Measurements from ENCODE around the gene DDX52. TPM values are rescaled to one million over a fixed set of nuclear protein-coding genes. Genes with fewer than 3 reads are reported as not detected.

The DDX52 gene
- total and polyA plus RNA-seq, 9 of the 15 experiments (the other 6 are each of a cell fraction or from before 2014, with no cell fraction given) = 19.1 to 50.5 (median 34.8) TPM

DNA sequence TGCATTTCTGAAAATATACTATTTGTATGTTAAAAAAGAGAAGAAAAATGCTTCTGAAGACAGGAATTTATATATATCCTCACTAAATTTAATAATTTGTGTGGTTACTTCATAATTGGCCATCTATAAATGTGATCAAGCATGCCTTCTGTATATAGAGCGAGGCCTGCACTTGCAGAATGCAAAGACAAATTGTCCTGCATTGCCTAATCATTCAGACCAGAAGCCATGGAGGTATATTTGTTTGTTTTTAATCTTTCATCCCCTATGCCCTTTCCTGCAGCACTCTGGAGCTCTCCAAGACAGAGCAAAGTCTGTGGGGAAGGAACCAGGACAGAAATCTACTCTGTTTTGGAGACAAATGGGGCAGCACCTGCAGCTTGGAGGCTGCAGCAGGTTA is 23.8 kb upstream of the DDX52 start:
- H3K27ac ChIP-seq (ENCODE audit: extremely low read depth, low read depth, low read length) = no peak overlapping the region
- no peaks in the 10 kb centered on the region for H3K36me3 ChIP-seq (ENCODE audit: control insufficient read depth, insufficient read depth, low read length)
- H3K79me2 ChIP-seq (ENCODE audit: control insufficient read depth, insufficient read depth, low read length) = no peaks in the 10 kb centered on the region
- H3K9me1 ChIP-seq (ENCODE audit: control insufficient read depth, insufficient read depth, low read length) = no peaks in the 10 kb centered on the region
- H2AFZ ChIP-seq (ENCODE audit: low read depth, low read length) = no peak overlapping the region
- H3K27me3 ChIP-seq (ENCODE audit: control insufficient read depth in 2 of 2, insufficient read depth in 2 of 2, low read length in 2 of 2) = peaks cover 29 to 32% of the 10 kb centered on the region in 2 experiments
- ChIA-PET POLR2A (interaction anchor here (0.6 kb wide), 1 partner anchor 80 kb away, joined by 3 read pairs; no protein-coding TSS in a partner anchor), CTCF (ENCODE audit: low intra/inter-chr PET ratio) (no interaction called here)
- intact Hi-C loops (cut with micrococcal nuclease) = no loop called here
- 0% methylated on average over 1 of the region's 1 CpG for WGBS (ENCODE audit: insufficient coverage, low coverage, missing lambda C conversion rate)
- no peak overlapping the region for H3K9ac ChIP-seq (ENCODE audit: insufficient read depth in 1 of 2, low read depth in 2 of 2, low read length in 2 of 2)
- ATAC-seq = no peak
- FAIRE-seq = no peak
- H4K20me1 ChIP-seq (replicated peaks; ENCODE audit: control insufficient read depth, insufficient read depth, low read length) = no peaks in the 10 kb centered on the region
- in situ Hi-C loops (cut with MboI) = no loop called here
- H3K4me2 ChIP-seq (ENCODE audit: insufficient read depth, low read length) = no peak overlapping the region
- H3K4me1 ChIP-seq (replicated peaks in 1 of 2; ENCODE audit: control insufficient read depth in 2 of 2, insufficient read depth in 2 of 2, low read length in 2 of 2) = no peaks in the 10 kb centered on the region
- no TSS peak for BruUV-seq (replicated peaks)
- H3K4me3 ChIP-seq = no peak overlapping the region
- DNase-seq (ENCODE audit: extremely low read depth in 1 of 4, low spot score in 3 of 4) = no peak
- no peaks in the 10 kb centered on the region for H3K9me3 ChIP-seq (replicated peaks; ENCODE audit: control insufficient read depth, insufficient read depth, low read depth, low read length)
- TF ChIP-seq ZNF408 (CRISPR knock-in tag; IDR thresholded peaks at IDR 0.05; ENCODE audit: low read depth) (no peak), POLR2AphosphoS5 (IDR thresholded peaks at IDR 0.05; ENCODE audit: control insufficient read depth, insufficient read depth, low read depth, low read length) (no peak), ZSCAN32 (CRISPR knock-in tag; IDR thresholded peaks at IDR 0.05) (no peak), OTX1 (CRISPR knock-in tag; IDR thresholded peaks at IDR 0.05) (no peak), ZNF175 (CRISPR knock-in tag; IDR thresholded peaks at IDR 0.05; ENCODE audit: low read depth) (no peak), KAT2B (IDR thresholded peaks at IDR 0.05; ENCODE audit: low read depth, low read length) (no peak), KLF10 (CRISPR knock-in tag; IDR thresholded peaks at IDR 0.05) (no peak), SIX5 (IDR thresholded peaks at IDR 0.05; ENCODE audit: borderline replicate concordance in 1 of 2, insufficient read depth in 1 of 2, low read depth in 1 of 2, low read length in 2 of 2) (no peak), RFX7 (CRISPR knock-in tag; IDR thresholded peaks at IDR 0.05) (no peak), TCF7L2 (IDR thresholded peaks at IDR 0.05; ENCODE audit: low read depth, low read length) (no peak), SRSF1 (IDR thresholded peaks at IDR 0.05; ENCODE audit: low read depth, low read length) (no peak), NFIC (IDR thresholded peaks at IDR 0.05) (no peak), MAFF (IDR thresholded peaks at IDR 0.05; ENCODE audit: low read length) (no peak), ZBTB8A (IDR thresholded peaks at IDR 0.05; ENCODE audit: partially characterized antibody) (no peak)
- TF ChIP-seq, protein P1, sequence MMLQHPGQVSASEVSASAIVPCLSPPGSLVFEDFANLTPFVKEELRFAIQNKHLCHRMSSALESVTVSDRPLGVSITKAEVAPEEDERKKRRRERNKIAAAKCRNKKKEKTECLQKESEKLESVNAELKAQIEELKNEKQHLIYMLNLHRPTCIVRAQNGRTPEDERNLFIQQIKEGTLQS (IDR thresholded peaks at IDR 0.05) = no peak
- TF ChIP-seq, protein P1 (CRISPR knock-in tag; conservative IDR thresholded peaks at IDR 0.05) = no peak
- TF ChIP-seq, protein P2, sequence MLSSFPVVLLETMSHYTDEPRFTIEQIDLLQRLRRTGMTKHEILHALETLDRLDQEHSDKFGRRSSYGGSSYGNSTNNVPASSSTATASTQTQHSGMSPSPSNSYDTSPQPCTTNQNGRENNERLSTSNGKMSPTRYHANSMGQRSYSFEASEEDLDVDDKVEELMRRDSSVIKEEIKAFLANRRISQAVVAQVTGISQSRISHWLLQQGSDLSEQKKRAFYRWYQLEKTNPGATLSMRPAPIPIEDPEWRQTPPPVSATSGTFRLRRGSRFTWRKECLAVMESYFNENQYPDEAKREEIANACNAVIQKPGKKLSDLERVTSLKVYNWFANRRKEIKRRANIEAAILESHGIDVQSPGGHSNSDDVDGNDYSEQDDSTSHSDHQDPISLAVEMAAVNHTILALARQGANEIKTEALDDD (IDR thresholded peaks at IDR 0.05) = no peak

Measured in K562 (cell line).